Lower leg skin (tissue), 3 donors: ENCODE data around the gene SLC2A5.

Experiments used
- CTCF ChIP-seq, 3 donors: fragments of 450-650 bp; IDR thresholded peaks; one replicate each; pipeline ENCODE4 v1.5.1; 2016; ENCODE audit warnings: antibody characterized with exemption in 3 of 3, mild to moderate bottlenecking in 3 of 3, moderate library complexity in 2 of 3
- POLR2A ChIP-seq, 2 donors: fragments of 450-650 bp; IDR thresholded peaks; one replicate each; pipeline ENCODE4 v1.6.1; 2016 to 2017; ENCODE audit warnings: antibody characterized with exemption in 2 of 2, mild to moderate bottlenecking in 1 of 2, moderate library complexity in 1 of 2

GRCh38 chr1:9118186-9118585 is 48.8 kb upstream of the SLC2A5 start:
- no peak for TF ChIP-seq CTCF (IDR thresholded peaks at IDR 0.05)
- no peak for TF ChIP-seq POLR2A (IDR thresholded peaks at IDR 0.05)
